Keratinocyte (primary cell): ENCODE results near the gene TDRD3. TPM values are rescaled to one million over a fixed set of nuclear protein-coding genes. Genes with fewer than 3 reads are reported as not detected.

Experiments used
- DNase-seq: peaks from one replicate; pipeline ENCODE4 v3.0.0-alpha.2; 2011; ENCODE audit warnings: low read depth, missing footprints, low spot score
- FAIRE-seq: peaks from 2 replicates; lab custom pipeline; 2011; peaks lifted over from hg19 to GRCh38; lab: Jason Lieb, UNC
- H2AFZ ChIP-seq: 2 replicates; pipeline ENCODE4 v1.6.0; 2012; ENCODE audit warnings: low read length, control low read depth, inconsistent platforms; ENCODE audit not compliant: control insufficient read depth
- H3K27ac ChIP-seq: 2 replicates; pipeline ENCODE4 v1.5.1; 2011; ENCODE audit warnings: low read length; ENCODE audit not compliant: control insufficient read depth, insufficient read depth
- H3K27me3 ChIP-seq: 3 replicates; pipeline ENCODE4 v1.6.0; 2011; ENCODE audit warnings: low read length; ENCODE audit not compliant: control insufficient read depth, insufficient read depth; ENCODE audit errors: extremely low read depth
- H3K36me3 ChIP-seq, 2 experiments: 2 replicates in 1 of 2; 3 replicates in 1 of 2; pipeline ENCODE4 v1.5.1; 2011; ENCODE audit warnings: low read length in 2 of 2, mild to moderate bottlenecking in 1 of 2; ENCODE audit not compliant: control insufficient read depth in 2 of 2, insufficient read depth in 2 of 2; ENCODE audit errors: extremely low read depth in 1 of 2
- H3K4me1 ChIP-seq: 3 replicates; pipeline ENCODE4 v1.5.1; 2011; ENCODE audit warnings: low read length; ENCODE audit not compliant: control insufficient read depth, insufficient read depth; ENCODE audit errors: extremely low read depth
- H3K4me2 ChIP-seq: 3 replicates; pipeline ENCODE4 v1.6.0; 2011; ENCODE audit warnings: low read depth, low read length; ENCODE audit not compliant: control insufficient read depth, insufficient read depth; ENCODE audit errors: extremely low read depth
- H3K4me3 ChIP-seq, 3 experiments: fragments of 200-600 bp in 1 of 3; sonication (generic) in 1 of 3; 2 replicates in 2 of 3; 3 replicates in 1 of 3; pipeline ENCODE4 v1.5.1; 2011 to 2016; ENCODE audit warnings: low read length in 3 of 3, mild to moderate bottlenecking in 3 of 3, control low read depth in 2 of 3, inconsistent platforms in 1 of 3, low read depth in 1 of 3, mixed read lengths in 1 of 3, mixed run types in 1 of 3, moderate library complexity in 1 of 3; ENCODE audit not compliant: control insufficient read depth in 2 of 3, insufficient read depth in 2 of 3; ENCODE audit errors: extremely low read depth in 1 of 3
- H3K79me2 ChIP-seq: 2 replicates; pipeline ENCODE4 v1.6.0; 2012; ENCODE audit warnings: low read length; ENCODE audit not compliant: control insufficient read depth, insufficient read depth
- H3K9ac ChIP-seq: 3 replicates; pipeline ENCODE4 v1.6.0; 2011; ENCODE audit warnings: low read length; ENCODE audit not compliant: control insufficient read depth, insufficient read depth; ENCODE audit errors: extremely low read depth
- H3K9me1 ChIP-seq: 3 replicates; pipeline ENCODE4 v1.6.0; 2011; ENCODE audit warnings: low read length; ENCODE audit not compliant: control insufficient read depth, insufficient read depth; ENCODE audit errors: extremely low read depth
- H3K9me3 ChIP-seq: 2 replicates; pipeline ENCODE4 v1.5.1; 2012; ENCODE audit warnings: low read depth, low read length; ENCODE audit not compliant: control insufficient read depth
- H4K20me1 ChIP-seq: 3 replicates; pipeline ENCODE4 v1.6.0; 2011; ENCODE audit warnings: low read length; ENCODE audit not compliant: control insufficient read depth, insufficient read depth; ENCODE audit errors: extremely low read depth
- EZH2 ChIP-seq: IDR thresholded peaks from one replicate; pipeline ENCODE4 v1.6.1; 2012; ENCODE audit warnings: inconsistent platforms, mild to moderate bottlenecking, low read length, moderate library complexity
- dilution Hi-C: fragments of 300-500 bp; cut with MboI; formaldehyde crosslinking; loops from one replicate; pipeline ENCODE4 v1.7.0; 2020; ENCODE audit warnings: low sequenced_read_pairs; ENCODE audit not compliant: extremely low pct_ligation_motif_present
- polyA plus RNA-seq, 5 experiments: library from polyadenylated mRNA; depleted of rRNA in 3 of 5; stranded (reverse) in 3 of 5; stranded (forward) in 1 of 5; unstranded in 1 of 5; fragments of >200 nt; gene quantifications; 1 replicate in 1 of 5; 2 replicates in 3 of 5; 3 replicates in 1 of 5; pipeline versions ENCODE4 v1.2.1 to v1.2.3, GENCODE V29; 2011 to 2012; ENCODE audit warnings: missing spikeins in 2 of 5, low read depth in 1 of 5, low replicate concordance in 1 of 5
- TF ChIP-seq, protein P1 (sequence below), 3 experiments: IDR thresholded peaks in 1 of 3; conservative IDR thresholded peaks in 1 of 3; optimal IDR thresholded peaks in 1 of 3; 2 replicates in 2 of 3; 3 replicates in 1 of 3; pipeline versions ENCODE3 to v1.5.1; 2011; ENCODE audit warnings: low read length in 3 of 3, mild to moderate bottlenecking in 3 of 3, moderate library complexity in 2 of 3, control low read depth in 1 of 3, inconsistent platforms in 1 of 3; ENCODE audit not compliant: insufficient read depth in 2 of 3; ENCODE audit errors: extremely low read depth in 1 of 3

The TDRD3 gene
- polyA plus RNA-seq, 1 donor (not counting 4 experiments of a cell fraction or from before 2014, with no cell fraction given) = 10.7 TPM

DNA sequence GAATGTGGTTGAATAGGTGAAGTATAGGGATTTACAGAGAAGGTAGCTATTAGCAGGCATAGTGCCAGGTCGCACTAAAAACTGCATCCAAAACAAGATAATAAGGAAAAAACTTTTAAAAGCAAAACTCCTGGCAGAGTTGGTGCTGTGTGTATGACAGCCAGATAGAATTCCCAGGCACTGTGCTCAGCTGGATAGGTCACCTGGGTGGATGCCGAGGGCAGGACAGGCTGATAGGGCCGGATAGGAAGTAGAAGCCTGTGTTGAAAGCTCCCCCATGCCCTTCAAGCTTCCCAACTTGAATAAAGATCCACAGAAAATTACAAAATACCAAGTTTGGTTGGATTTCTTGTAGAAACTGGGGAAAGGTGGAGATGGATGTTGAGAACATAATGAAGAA lies 48.9 kb upstream of the TDRD3 start:
- Histone ChIP-seq H3K79me2 (no peaks in the 10 kb centered on the region), H4K20me1 (no peaks in the 10 kb centered on the region), H2AFZ (no peak overlapping the region), H3K9ac (no peak overlapping the region), H3K4me2 (no peak overlapping the region), H3K36me3 (no peaks in the 10 kb centered on the region), H3K9me3 (no peaks in the 10 kb centered on the region), H3K4me3 (no peak overlapping the region), H3K27me3 (no peaks in the 10 kb centered on the region), H3K4me1 (no peaks in the 10 kb centered on the region), H3K27ac (no peak overlapping the region), H3K9me1 (no peaks in the 10 kb centered on the region)
- DNase-seq (no peak), FAIRE-seq (no peak)
- dilution Hi-C loops = no loop called here
- TF ChIP-seq EZH2 = no peak

DNA sequence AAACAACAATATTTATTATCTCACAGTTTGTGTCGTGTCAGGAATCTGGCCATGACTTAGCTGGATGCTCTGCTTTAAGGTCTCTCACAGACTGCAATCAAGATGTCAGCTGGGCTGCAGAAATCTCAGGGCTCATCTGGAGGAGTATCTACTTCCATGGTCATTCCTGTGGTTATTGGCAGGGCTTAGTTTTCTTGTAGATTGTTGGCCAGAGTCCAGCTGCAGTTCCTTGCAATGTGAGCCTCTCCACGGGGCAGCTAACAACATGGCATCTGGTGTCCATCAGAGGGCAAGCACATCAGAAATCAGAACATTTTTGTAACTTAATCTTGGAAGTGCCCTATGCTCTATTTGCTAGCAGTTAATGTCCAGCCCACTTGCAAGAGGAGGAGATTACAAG lies 45.7 kb upstream of the TDRD3 start:
- Histone ChIP-seq H3K4me2 (no peak overlapping the region), H2AFZ (no peak overlapping the region), H3K9me3 (no peaks in the 10 kb centered on the region), H3K36me3 (no peaks in the 10 kb centered on the region), H3K9ac (no peak overlapping the region), H3K4me1 (no peaks in the 10 kb centered on the region), H3K9me1 (no peaks in the 10 kb centered on the region), H3K27me3 (no peaks in the 10 kb centered on the region), H4K20me1 (no peaks in the 10 kb centered on the region), H3K27ac (no peak overlapping the region), H3K4me3 (no peak overlapping the region), H3K79me2 (no peaks in the 10 kb centered on the region)
- no peak for TF ChIP-seq EZH2
- TF ChIP-seq, protein P1, sequence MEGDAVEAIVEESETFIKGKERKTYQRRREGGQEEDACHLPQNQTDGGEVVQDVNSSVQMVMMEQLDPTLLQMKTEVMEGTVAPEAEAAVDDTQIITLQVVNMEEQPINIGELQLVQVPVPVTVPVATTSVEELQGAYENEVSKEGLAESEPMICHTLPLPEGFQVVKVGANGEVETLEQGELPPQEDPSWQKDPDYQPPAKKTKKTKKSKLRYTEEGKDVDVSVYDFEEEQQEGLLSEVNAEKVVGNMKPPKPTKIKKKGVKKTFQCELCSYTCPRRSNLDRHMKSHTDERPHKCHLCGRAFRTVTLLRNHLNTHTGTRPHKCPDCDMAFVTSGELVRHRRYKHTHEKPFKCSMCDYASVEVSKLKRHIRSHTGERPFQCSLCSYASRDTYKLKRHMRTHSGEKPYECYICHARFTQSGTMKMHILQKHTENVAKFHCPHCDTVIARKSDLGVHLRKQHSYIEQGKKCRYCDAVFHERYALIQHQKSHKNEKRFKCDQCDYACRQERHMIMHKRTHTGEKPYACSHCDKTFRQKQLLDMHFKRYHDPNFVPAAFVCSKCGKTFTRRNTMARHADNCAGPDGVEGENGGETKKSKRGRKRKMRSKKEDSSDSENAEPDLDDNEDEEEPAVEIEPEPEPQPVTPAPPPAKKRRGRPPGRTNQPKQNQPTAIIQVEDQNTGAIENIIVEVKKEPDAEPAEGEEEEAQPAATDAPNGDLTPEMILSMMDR (optimal IDR thresholded peaks at IDR 0.05 in 1 of 3, IDR thresholded peaks at IDR 0.05 in 1 of 3, conservative IDR thresholded peaks at IDR 0.05 in 1 of 3; ENCODE audit: extremely low read depth in 1 of 3, insufficient read depth in 2 of 3, low read length in 3 of 3) = no peak
- dilution Hi-C loops = no loop called here
- DNase-seq (no peak), FAIRE-seq (no peak)

DNA sequence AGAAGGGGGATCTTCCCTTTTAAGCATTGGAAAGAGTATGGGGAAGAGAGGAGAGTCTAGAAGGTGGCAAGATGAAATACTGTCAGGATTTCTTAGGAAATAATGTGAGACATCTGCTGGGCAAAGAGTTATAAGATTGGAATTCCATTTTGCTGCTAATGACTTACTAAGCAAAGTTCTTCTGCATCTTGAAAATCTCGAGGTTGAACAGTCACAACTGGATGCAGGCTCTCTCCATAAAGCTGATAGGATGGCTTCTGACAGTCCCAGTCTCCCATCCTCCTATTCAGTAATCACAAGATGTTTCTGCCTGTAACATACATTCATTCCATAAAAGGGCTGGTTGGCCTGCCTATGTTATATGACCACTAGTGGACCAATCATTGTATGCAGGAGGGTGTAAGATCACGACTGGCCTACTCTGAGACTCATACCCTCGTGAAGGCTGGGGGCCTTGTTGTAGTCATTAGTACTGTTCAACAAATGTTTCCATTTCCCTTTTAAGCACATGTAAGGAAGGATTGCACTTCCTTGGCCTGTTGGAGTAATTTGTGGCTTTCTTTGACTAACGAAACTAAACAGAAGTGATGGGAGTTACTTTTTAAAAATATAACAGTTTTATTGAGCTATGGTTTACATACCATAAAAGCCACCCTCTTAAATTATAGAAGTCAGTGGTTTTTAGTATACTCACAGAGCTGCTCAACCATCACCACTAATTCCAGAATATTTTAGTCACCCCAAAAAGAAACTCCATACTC lies 45.0 kb upstream of the TDRD3 start:
- Histone ChIP-seq H3K9ac (no peak overlapping the region), H3K9me1 (no peaks in the 10 kb centered on the region), H3K79me2 (no peaks in the 10 kb centered on the region), H3K27ac (no peak overlapping the region), H3K27me3 (no peaks in the 10 kb centered on the region), H3K9me3 (no peaks in the 10 kb centered on the region), H3K4me1 (no peaks in the 10 kb centered on the region), H3K4me3 (no peak overlapping the region), H4K20me1 (no peaks in the 10 kb centered on the region), H3K4me2 (no peak overlapping the region), H3K36me3 (no peaks in the 10 kb centered on the region), H2AFZ (no peak overlapping the region)
- dilution Hi-C loops = no loop called here
- no peak for FAIRE-seq
- TF ChIP-seq, protein P1 (optimal IDR thresholded peaks at IDR 0.05 in 1 of 3, IDR thresholded peaks at IDR 0.05 in 1 of 3, conservative IDR thresholded peaks at IDR 0.05 in 1 of 3; ENCODE audit: extremely low read depth in 1 of 3, insufficient read depth in 2 of 3, low read length in 3 of 3) = no peak
- TF ChIP-seq EZH2 = no peak
- no peak for DNase-seq
